ENCODE measurements around the gene TMEM87B.
A peak's percentile ranks its signal among the peaks of the same experiment; 100 is the strongest.

The TMEM87B gene

GRCh38 chr2:112012556-112012955, 42.5 kb upstream of the TMEM87B start:
- TF ChIP-seq, protein P1, sequence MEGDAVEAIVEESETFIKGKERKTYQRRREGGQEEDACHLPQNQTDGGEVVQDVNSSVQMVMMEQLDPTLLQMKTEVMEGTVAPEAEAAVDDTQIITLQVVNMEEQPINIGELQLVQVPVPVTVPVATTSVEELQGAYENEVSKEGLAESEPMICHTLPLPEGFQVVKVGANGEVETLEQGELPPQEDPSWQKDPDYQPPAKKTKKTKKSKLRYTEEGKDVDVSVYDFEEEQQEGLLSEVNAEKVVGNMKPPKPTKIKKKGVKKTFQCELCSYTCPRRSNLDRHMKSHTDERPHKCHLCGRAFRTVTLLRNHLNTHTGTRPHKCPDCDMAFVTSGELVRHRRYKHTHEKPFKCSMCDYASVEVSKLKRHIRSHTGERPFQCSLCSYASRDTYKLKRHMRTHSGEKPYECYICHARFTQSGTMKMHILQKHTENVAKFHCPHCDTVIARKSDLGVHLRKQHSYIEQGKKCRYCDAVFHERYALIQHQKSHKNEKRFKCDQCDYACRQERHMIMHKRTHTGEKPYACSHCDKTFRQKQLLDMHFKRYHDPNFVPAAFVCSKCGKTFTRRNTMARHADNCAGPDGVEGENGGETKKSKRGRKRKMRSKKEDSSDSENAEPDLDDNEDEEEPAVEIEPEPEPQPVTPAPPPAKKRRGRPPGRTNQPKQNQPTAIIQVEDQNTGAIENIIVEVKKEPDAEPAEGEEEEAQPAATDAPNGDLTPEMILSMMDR (IDR thresholded peaks at IDR 0.05; ENCODE audit: low read depth, low read length) = no peak
- no peak for DNase-seq (ENCODE audit: low read depth in 2 of 2)
- no peak overlapping the region for H3K4me3 ChIP-seq (replicated peaks in 1 of 2; ENCODE audit: low read depth in 2 of 2, low read length in 2 of 2)

DNA sequence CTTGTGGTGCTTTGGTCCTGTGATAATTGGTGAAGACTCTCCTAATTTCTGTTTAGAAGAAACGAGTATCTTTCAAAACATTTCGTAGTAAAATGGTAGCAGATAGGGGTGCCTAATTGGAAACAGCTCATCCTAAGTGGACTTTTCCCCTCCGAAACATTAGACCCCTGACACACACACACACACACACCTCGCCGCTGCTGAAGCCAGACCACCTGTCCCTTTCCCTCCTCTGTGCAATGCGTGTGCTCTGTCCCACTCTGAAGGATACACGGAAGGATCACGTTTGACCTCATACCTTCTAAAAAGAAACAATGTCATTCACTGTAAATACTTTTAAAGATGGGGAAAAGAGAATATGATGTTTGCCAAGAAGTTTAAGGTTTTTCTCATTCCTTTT, 36.2 kb upstream of the TMEM87B start:
- TF ChIP-seq, protein P1 (IDR thresholded peaks at IDR 0.05; ENCODE audit: low read depth, low read length) = no peak
- DNase-seq (ENCODE audit: low read depth in 2 of 2) = no peak
- H3K4me3 ChIP-seq (replicated peaks in 1 of 2; ENCODE audit: low read depth in 2 of 2, low read length in 2 of 2) = no peak overlapping the region

- TF ChIP-seq, protein P1 (IDR thresholded peaks at IDR 0.05; ENCODE audit: low read depth, low read length) = no peak
- H3K4me3 ChIP-seq (replicated peaks in 1 of 2; ENCODE audit: low read depth in 2 of 2, low read length in 2 of 2) = no peak overlapping the region
- no peak for DNase-seq (ENCODE audit: low read depth in 2 of 2)
These were observed 35.5 kb upstream of the TMEM87B start for GRCh38 chr2:112019569-112019982.

DNA sequence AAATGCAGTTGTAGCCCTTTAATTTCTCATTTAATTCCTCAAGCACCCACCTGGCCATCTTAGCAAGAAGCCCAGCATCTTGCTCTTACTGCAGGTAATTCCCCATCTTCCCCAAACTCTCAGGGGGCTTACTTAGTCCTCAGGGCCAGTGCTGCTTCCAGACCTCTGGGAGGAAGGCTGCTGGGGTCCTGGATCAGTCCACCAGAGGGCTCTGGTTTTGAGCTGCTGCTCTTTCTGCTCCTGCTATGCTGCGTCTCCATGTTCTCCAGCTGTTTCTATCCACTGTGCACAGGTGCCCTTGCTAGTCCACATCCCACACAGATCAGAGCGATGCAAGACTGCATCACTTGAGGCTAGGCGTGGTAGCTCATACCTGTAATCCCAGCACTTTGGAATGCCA, 34.5 kb upstream of the TMEM87B start:
- H3K4me3 ChIP-seq (replicated peaks in 1 of 2; ENCODE audit: low read depth in 2 of 2, low read length in 2 of 2) = no peak overlapping the region
- no peak for DNase-seq (ENCODE audit: low read depth in 2 of 2)
- TF ChIP-seq, protein P1 (IDR thresholded peaks at IDR 0.05; ENCODE audit: low read depth, low read length) = peak; percentile 10

- TF ChIP-seq, protein P1 (IDR thresholded peaks at IDR 0.05; ENCODE audit: low read depth, low read length) = no peak
- no peak overlapping the region for H3K4me3 ChIP-seq (replicated peaks in 1 of 2; ENCODE audit: low read depth in 2 of 2, low read length in 2 of 2)
- no peak for DNase-seq (ENCODE audit: low read depth in 2 of 2)
These were observed 33.8 kb upstream of the TMEM87B start for GRCh38 chr2:112021290-112021689.

GRCh38 chr2:112021781-112022231, 33.3 kb upstream of the TMEM87B start:
- no peak for DNase-seq (ENCODE audit: low read depth in 2 of 2)
- H3K4me3 ChIP-seq (replicated peaks in 1 of 2; ENCODE audit: low read depth in 2 of 2, low read length in 2 of 2) = no peak overlapping the region
- TF ChIP-seq, protein P1 (IDR thresholded peaks at IDR 0.05; ENCODE audit: low read depth, low read length) = no peak

DNA sequence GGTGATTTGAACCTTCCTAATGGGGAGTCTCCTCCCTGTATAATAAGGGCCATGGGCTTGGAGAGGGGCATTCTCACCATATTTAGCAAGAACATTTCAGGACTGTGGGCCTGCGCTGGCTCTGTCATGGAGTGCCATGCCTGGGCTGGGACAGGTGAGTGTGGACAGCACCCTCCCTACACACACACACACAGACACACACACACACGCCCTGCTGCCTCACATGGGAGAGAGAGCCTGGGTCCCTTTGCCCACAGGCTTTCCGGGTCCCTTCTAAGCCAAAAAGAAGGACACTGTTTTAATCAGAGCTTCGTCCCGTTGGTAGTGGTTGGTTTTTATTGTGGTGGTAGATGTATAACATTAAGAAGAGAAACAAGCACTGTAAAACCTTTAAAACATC, 31.4 kb upstream of the TMEM87B start:
- no peak overlapping the region for H3K4me3 ChIP-seq (replicated peaks in 1 of 2; ENCODE audit: low read depth in 2 of 2, low read length in 2 of 2)
- TF ChIP-seq, protein P1 (IDR thresholded peaks at IDR 0.05; ENCODE audit: low read depth, low read length) = no peak
- no peak for DNase-seq (ENCODE audit: low read depth in 2 of 2)

All from cardiac fibroblast (primary cell).